ENCODE results near the gene NEK11. TPM values are rescaled to one million over a fixed set of nuclear protein-coding genes. Genes with fewer than 3 reads are reported as not detected.

Gene NEK11
- total RNA-seq, 1 experiment from 2014 or later = 9.5 TPM

DNA sequence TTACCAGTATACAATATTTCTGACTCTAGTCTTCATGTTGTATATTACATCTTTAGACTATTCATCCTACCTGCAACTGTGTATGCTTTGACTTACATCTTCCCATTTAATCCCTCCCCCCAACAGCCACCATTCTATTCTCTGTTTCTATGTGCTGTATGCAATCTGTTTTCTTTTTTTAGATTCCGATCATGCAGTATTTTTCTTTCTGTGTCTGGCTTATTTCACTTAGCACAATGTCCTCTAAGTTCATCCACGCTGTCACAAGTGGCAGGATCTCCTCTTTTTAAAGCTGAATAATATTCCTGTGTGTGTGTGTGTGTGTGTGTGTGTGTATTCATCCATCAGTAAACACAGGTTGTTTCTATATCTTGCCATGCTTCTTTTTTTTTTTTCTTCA, 288.5 kb downstream of the NEK11 start:
- POLR2A ChIA-PET = no interaction called here
- DNase-seq (ENCODE audit: low read depth, low spot score) (no peak), ATAC-seq (no peak)
- H3K4me3 ChIP-seq (ENCODE audit: low read depth in 2 of 2, low read length in 2 of 2) = no peak overlapping the region
- CTCF ChIA-PET = no interaction called here
- intact Hi-C loops (cut with micrococcal nuclease; ENCODE audit: unreplicated experiment) (no loop called here), in situ Hi-C loops (cut with HindIII; ENCODE audit: low pct_unique_long_range_greater_than_20kb, low sequenced_read_pairs) (no loop called here)
- H3K27ac ChIP-seq (ENCODE audit: low read length) = no peak overlapping the region
- no peaks in the 10 kb centered on the region for H3K36me3 ChIP-seq (ENCODE audit: control insufficient read depth, insufficient read depth, low read length)
- BruUV-seq (replicated peaks) = no TSS peak
- no peak for TF ChIP-seq POLR2AphosphoS5 (IDR thresholded peaks at IDR 0.05; ENCODE audit: low read depth, low read length)
- TF ChIP-seq, protein P1, sequence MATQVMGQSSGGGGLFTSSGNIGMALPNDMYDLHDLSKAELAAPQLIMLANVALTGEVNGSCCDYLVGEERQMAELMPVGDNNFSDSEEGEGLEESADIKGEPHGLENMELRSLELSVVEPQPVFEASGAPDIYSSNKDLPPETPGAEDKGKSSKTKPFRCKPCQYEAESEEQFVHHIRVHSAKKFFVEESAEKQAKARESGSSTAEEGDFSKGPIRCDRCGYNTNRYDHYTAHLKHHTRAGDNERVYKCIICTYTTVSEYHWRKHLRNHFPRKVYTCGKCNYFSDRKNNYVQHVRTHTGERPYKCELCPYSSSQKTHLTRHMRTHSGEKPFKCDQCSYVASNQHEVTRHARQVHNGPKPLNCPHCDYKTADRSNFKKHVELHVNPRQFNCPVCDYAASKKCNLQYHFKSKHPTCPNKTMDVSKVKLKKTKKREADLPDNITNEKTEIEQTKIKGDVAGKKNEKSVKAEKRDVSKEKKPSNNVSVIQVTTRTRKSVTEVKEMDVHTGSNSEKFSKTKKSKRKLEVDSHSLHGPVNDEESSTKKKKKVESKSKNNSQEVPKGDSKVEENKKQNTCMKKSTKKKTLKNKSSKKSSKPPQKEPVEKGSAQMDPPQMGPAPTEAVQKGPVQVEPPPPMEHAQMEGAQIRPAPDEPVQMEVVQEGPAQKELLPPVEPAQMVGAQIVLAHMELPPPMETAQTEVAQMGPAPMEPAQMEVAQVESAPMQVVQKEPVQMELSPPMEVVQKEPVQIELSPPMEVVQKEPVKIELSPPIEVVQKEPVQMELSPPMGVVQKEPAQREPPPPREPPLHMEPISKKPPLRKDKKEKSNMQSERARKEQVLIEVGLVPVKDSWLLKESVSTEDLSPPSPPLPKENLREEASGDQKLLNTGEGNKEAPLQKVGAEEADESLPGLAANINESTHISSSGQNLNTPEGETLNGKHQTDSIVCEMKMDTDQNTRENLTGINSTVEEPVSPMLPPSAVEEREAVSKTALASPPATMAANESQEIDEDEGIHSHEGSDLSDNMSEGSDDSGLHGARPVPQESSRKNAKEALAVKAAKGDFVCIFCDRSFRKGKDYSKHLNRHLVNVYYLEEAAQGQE (IDR thresholded peaks at IDR 0.05; ENCODE audit: insufficient read depth in 1 of 2, low read depth in 2 of 2, low read length in 1 of 2) = no peak
- TF ChIP-seq, protein P2, sequence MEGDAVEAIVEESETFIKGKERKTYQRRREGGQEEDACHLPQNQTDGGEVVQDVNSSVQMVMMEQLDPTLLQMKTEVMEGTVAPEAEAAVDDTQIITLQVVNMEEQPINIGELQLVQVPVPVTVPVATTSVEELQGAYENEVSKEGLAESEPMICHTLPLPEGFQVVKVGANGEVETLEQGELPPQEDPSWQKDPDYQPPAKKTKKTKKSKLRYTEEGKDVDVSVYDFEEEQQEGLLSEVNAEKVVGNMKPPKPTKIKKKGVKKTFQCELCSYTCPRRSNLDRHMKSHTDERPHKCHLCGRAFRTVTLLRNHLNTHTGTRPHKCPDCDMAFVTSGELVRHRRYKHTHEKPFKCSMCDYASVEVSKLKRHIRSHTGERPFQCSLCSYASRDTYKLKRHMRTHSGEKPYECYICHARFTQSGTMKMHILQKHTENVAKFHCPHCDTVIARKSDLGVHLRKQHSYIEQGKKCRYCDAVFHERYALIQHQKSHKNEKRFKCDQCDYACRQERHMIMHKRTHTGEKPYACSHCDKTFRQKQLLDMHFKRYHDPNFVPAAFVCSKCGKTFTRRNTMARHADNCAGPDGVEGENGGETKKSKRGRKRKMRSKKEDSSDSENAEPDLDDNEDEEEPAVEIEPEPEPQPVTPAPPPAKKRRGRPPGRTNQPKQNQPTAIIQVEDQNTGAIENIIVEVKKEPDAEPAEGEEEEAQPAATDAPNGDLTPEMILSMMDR (IDR thresholded peaks at IDR 0.05) = no peak
- no peak for TF ChIP-seq TCF7L2 (IDR thresholded peaks at IDR 0.05; ENCODE audit: low read depth, low read length)
- TF ChIP-seq SIN3A (IDR thresholded peaks at IDR 0.05; ENCODE audit: borderline replicate concordance, insufficient read depth, low read depth, low read length) = no peak
- H3K9me3 ChIP-seq (ENCODE audit: control insufficient read depth, insufficient read depth, low read depth, low read length) = no peaks in the 10 kb centered on the region
- H3K27me3 ChIP-seq (ENCODE audit: control insufficient read depth, insufficient read depth, low read length) = no peaks in the 10 kb centered on the region
- no peaks in the 10 kb centered on the region for H3K4me1 ChIP-seq (ENCODE audit: control insufficient read depth, insufficient read depth, low read length)

DNA sequence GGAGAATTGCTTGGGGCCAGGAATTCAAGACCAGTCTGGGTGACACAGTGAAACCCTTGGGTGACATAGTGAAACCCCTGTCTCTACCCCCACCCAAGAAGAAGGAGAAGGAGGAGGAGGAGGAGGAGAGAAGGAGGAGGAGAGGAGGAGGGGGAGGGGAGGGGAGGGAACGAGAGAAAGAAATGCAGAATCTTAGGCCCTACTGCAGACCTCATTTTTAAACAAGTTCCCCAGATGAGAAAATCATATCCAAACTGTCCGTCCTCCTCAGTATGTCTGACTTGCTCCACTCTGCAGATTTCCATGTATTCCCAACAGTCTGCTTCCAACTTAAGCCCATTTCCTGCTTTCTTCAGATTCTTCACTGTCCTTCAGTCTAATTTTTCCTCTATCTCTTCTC, 291.0 kb downstream of the NEK11 start:
- in situ Hi-C loops (cut with HindIII; ENCODE audit: low pct_unique_long_range_greater_than_20kb, low sequenced_read_pairs) = no loop called here

More for the DNA sequence above, 291.0 kb downstream of the NEK11 start:
- intact Hi-C loops (cut with micrococcal nuclease; ENCODE audit: unreplicated experiment) = no loop called here
- POLR2A ChIA-PET = no interaction called here
- no peaks in the 10 kb centered on the region for H3K4me1 ChIP-seq (ENCODE audit: control insufficient read depth, insufficient read depth, low read length)
- no TSS peak for BruUV-seq (replicated peaks)
- DNase-seq (ENCODE audit: low read depth, low spot score) (no peak), ATAC-seq (no peak)
- H3K4me3 ChIP-seq (ENCODE audit: low read depth in 2 of 2, low read length in 2 of 2) = no peak overlapping the region
- CTCF ChIA-PET = no interaction called here
- no peaks in the 10 kb centered on the region for H3K27me3 ChIP-seq (ENCODE audit: control insufficient read depth, insufficient read depth, low read length)
- H3K9me3 ChIP-seq (ENCODE audit: control insufficient read depth, insufficient read depth, low read depth, low read length) = no peaks in the 10 kb centered on the region
- H3K36me3 ChIP-seq (ENCODE audit: control insufficient read depth, insufficient read depth, low read length) = no peaks in the 10 kb centered on the region
- TF ChIP-seq, protein P1 (IDR thresholded peaks at IDR 0.05; ENCODE audit: insufficient read depth in 1 of 2, low read depth in 2 of 2, low read length in 1 of 2) = no peak
- no peak for TF ChIP-seq SIN3A (IDR thresholded peaks at IDR 0.05; ENCODE audit: borderline replicate concordance, insufficient read depth, low read depth, low read length)
- no peak for TF ChIP-seq TCF7L2 (IDR thresholded peaks at IDR 0.05; ENCODE audit: low read depth, low read length)
- TF ChIP-seq, protein P2 (IDR thresholded peaks at IDR 0.05) = no peak
- no peak for TF ChIP-seq POLR2AphosphoS5 (IDR thresholded peaks at IDR 0.05; ENCODE audit: low read depth, low read length)
- H3K27ac ChIP-seq (ENCODE audit: low read length) = no peak overlapping the region

Measured in Panc1 (cell line).